Measurements from ENCODE around the gene CORO1C.

Gene CORO1C

DNA sequence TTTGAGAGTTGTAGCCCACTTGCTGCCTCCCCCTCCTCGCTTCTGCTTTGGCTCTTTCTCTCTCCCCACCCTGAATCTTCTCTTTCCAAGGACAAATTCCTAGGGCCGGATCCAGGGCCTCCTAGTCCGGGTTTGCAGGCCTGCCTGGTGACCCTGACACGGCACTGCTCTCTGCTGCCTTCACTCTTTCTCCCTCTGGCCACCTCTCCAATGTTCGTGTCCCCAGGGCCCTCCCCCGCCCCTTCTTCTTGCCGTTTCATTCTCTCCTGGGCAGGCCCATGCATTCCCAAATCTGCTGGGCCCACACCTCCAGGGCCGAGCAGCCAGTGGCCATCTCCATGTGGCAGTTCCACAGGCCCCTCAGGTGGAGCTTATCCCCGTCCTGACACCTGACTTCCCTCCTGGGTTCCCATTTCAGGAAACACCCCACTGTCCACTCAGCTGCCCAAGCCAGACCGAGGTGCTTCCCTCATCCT, 34.0 kb upstream of the CORO1C start:
- H3K27me3 ChIP-seq (ENCODE audit: low read depth, low read length): peaks cover 13% of the 10 kb centered on the region
- TF ChIP-seq, protein P1, sequence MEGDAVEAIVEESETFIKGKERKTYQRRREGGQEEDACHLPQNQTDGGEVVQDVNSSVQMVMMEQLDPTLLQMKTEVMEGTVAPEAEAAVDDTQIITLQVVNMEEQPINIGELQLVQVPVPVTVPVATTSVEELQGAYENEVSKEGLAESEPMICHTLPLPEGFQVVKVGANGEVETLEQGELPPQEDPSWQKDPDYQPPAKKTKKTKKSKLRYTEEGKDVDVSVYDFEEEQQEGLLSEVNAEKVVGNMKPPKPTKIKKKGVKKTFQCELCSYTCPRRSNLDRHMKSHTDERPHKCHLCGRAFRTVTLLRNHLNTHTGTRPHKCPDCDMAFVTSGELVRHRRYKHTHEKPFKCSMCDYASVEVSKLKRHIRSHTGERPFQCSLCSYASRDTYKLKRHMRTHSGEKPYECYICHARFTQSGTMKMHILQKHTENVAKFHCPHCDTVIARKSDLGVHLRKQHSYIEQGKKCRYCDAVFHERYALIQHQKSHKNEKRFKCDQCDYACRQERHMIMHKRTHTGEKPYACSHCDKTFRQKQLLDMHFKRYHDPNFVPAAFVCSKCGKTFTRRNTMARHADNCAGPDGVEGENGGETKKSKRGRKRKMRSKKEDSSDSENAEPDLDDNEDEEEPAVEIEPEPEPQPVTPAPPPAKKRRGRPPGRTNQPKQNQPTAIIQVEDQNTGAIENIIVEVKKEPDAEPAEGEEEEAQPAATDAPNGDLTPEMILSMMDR (IDR thresholded peaks at IDR 0.05; ENCODE audit: low read depth, low read length): no peak
- no peak for TF ChIP-seq EZH2phosphoT487 (IDR thresholded peaks at IDR 0.05; ENCODE audit: low read depth)
- H3K27ac ChIP-seq (ENCODE audit: low read length): no peak overlapping the region
- H4K20me1 ChIP-seq (ENCODE audit: insufficient read depth, low read length): no peaks in the 10 kb centered on the region
- H3K79me2 ChIP-seq (ENCODE audit: low read length): no peaks in the 10 kb centered on the region
- H2AFZ ChIP-seq (ENCODE audit: low read depth, low read length): no peak overlapping the region
- peaks cover 19% of the 10 kb centered on the region for H3K4me1 ChIP-seq (ENCODE audit: low read length)
- no peak overlapping the region for H3K9ac ChIP-seq (ENCODE audit: low read length)
- no peak overlapping the region for H3K4me3 ChIP-seq (ENCODE audit: low read length)
- H3K4me2 ChIP-seq (ENCODE audit: low read length): no peak overlapping the region
- no peaks in the 10 kb centered on the region for H3K9me3 ChIP-seq (ENCODE audit: insufficient read depth, low read length)
- no peaks in the 10 kb centered on the region for H3K36me3 ChIP-seq (replicated peaks; ENCODE audit: low read depth, low read length)

DNA sequence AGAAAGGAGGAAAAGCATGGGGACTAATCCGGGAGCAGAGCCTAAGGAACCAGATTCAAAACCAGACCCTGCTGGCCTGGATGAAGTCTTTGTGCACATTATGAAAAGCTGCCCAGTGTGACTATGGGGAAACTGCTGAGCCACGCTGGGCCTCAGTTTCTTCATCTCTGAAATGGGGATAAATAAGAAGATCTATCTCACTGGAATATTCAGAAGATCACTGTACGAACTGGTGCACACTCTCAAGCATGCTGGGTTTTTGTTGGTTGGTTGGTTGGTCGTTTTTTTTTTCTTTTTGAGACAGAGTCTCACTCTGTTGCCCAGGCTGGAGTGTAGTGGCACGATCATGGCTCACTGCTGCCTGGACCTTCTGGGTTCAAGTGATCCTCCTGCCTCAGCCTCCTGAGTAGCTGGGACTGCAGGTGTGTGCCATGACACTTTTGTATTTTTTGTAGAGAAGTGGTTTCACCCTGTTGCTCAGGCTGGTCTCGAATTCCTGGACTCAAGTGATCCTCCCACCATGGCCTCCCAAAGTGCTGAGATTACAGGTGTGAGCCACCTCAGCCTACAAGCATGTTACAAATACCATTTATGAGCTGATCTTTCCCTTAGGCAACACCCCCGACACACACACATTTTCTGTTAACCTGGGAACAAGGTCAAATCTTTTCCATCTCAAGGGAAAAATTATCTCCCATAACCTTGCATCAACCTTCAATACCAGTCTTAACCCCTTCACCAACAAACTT, 33.4 kb upstream of the CORO1C start:
- Histone ChIP-seq H3K27me3 (ENCODE audit: low read depth, low read length) (peaks cover 10% of the 10 kb centered on the region), H3K4me3 (ENCODE audit: low read length) (no peak overlapping the region), H4K20me1 (ENCODE audit: insufficient read depth, low read length) (no peaks in the 10 kb centered on the region), H3K4me1 (ENCODE audit: low read length) (peaks cover 19% of the 10 kb centered on the region), H2AFZ (ENCODE audit: low read depth, low read length) (no peak overlapping the region), H3K79me2 (ENCODE audit: low read length) (no peaks in the 10 kb centered on the region), H3K36me3 (replicated peaks; ENCODE audit: low read depth, low read length) (no peaks in the 10 kb centered on the region), H3K9me3 (ENCODE audit: insufficient read depth, low read length) (no peaks in the 10 kb centered on the region), H3K4me2 (ENCODE audit: low read length) (no peak overlapping the region), H3K27ac (ENCODE audit: low read length) (no peak overlapping the region), H3K9ac (ENCODE audit: low read length) (no peak overlapping the region)
- TF ChIP-seq EZH2phosphoT487 (IDR thresholded peaks at IDR 0.05; ENCODE audit: low read depth): no peak
- TF ChIP-seq, protein P1 (IDR thresholded peaks at IDR 0.05; ENCODE audit: low read depth, low read length): no peak

DNA sequence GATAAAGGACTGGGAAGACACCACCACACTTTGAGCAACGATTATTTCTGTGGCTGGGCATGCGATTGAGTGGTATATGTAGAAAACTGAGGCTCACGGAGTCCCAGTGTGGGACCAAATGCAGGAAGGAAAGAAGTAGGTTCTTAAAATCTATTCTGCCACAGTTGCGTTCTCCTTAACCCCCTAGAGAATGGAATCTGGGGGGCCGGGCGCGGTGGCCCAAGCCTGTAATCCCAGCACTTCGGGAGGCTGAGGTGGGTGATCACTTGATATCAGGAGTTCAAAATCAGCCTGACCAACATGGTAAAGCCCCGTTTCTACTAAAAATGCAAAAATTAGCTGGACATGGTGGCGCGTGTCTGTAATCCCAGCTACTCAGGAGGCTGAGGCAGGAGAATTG, 29.9 kb upstream of the CORO1C start:
- no peak overlapping the region for H3K4me2 ChIP-seq (ENCODE audit: low read length)
- no peak for TF ChIP-seq EZH2phosphoT487 (IDR thresholded peaks at IDR 0.05; ENCODE audit: low read depth)
- TF ChIP-seq, protein P1 (IDR thresholded peaks at IDR 0.05; ENCODE audit: low read depth, low read length): no peak
- H3K27me3 ChIP-seq (ENCODE audit: low read depth, low read length): no peaks in the 10 kb centered on the region
- H3K36me3 ChIP-seq (replicated peaks; ENCODE audit: low read depth, low read length): no peaks in the 10 kb centered on the region
- H4K20me1 ChIP-seq (ENCODE audit: insufficient read depth, low read length): no peaks in the 10 kb centered on the region
- no peaks in the 10 kb centered on the region for H3K9me3 ChIP-seq (ENCODE audit: insufficient read depth, low read length)
- H2AFZ ChIP-seq (ENCODE audit: low read depth, low read length): no peak overlapping the region
- H3K9ac ChIP-seq (ENCODE audit: low read length): no peak overlapping the region
- H3K27ac ChIP-seq (ENCODE audit: low read length): no peak overlapping the region
- H3K4me3 ChIP-seq (ENCODE audit: low read length): no peak overlapping the region
- H3K4me1 ChIP-seq (ENCODE audit: low read length): no peaks in the 10 kb centered on the region
- no peaks in the 10 kb centered on the region for H3K79me2 ChIP-seq (ENCODE audit: low read length)

DNA sequence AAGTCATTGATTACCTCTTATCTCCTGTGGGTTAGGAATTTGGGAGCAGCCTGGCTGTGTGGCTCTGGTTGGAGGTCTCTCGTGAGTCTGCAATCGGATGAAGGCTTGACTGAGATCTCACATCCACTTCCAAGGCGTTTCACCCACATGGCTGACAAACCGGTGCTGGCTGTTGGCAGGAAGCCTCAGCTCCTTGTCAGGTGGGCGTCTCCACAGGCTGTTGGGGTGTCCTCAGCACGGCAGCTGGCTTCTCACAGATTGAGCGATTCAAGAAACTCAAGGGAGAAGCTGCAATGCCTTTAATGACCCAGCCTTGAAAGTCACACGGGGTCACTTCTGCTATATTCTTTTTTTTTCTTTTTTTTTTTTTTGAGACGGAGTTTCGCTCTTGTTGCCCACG, 28.6 kb upstream of the CORO1C start:
- no peaks in the 10 kb centered on the region for H3K36me3 ChIP-seq (replicated peaks; ENCODE audit: low read depth, low read length)
- H3K9me3 ChIP-seq (ENCODE audit: insufficient read depth, low read length): no peaks in the 10 kb centered on the region
- no peaks in the 10 kb centered on the region for H4K20me1 ChIP-seq (ENCODE audit: insufficient read depth, low read length)
- no peak overlapping the region for H3K27ac ChIP-seq (ENCODE audit: low read length)
- H2AFZ ChIP-seq (ENCODE audit: low read depth, low read length): no peak overlapping the region
- no peak overlapping the region for H3K9ac ChIP-seq (ENCODE audit: low read length)
- H3K4me1 ChIP-seq (ENCODE audit: low read length): no peaks in the 10 kb centered on the region
- no peaks in the 10 kb centered on the region for H3K79me2 ChIP-seq (ENCODE audit: low read length)
- no peak overlapping the region for H3K4me2 ChIP-seq (ENCODE audit: low read length)
- H3K27me3 ChIP-seq (ENCODE audit: low read depth, low read length): no peaks in the 10 kb centered on the region
- H3K4me3 ChIP-seq (ENCODE audit: low read length): no peak overlapping the region
- TF ChIP-seq, protein P1 (IDR thresholded peaks at IDR 0.05; ENCODE audit: low read depth, low read length): no peak
- TF ChIP-seq EZH2phosphoT487 (IDR thresholded peaks at IDR 0.05; ENCODE audit: low read depth): no peak
